GM21717 (cell line): ENCODE measurements around the gene STOML3.
"Not testable (repeated sequence)": the region's sequence is repeated elsewhere in the genome, so short reads cannot be mapped to it uniquely, and the experiment has no call there.

Source experiments
- ATAC-seq: cut with Tn5 transposase; IDR thresholded peaks from one replicate; pipeline ENCODE4 v1.9.1; 2021; ENCODE audit warnings: mild to moderate bottlenecking, moderate library complexity; ENCODE audit not compliant: unreplicated experiment

Gene STOML3

GRCh38 chr13:38990693-38991092, at the start of gene STOML3:
Gene STOML3 (minus strand): TSS chr13:38990831. CDS start chr13:38990721, 110 bp downstream.
- no peak for ATAC-seq

- ATAC-seq = no peak
Observed at GRCh38 chr13:39040206-39040605, 49.6 kb upstream of the STOML3 start.

- no peak for ATAC-seq
Observed at GRCh38 chr13:39039041-39039440, 48.4 kb upstream of the STOML3 start.

- peak; percentile 42 for ATAC-seq
Observed at GRCh38 chr13:39038569-39039030, 48.0 kb upstream of the STOML3 start.

- ATAC-seq = peak; percentile 71
Observed at GRCh38 chr13:39037880-39038568, 47.4 kb upstream of the STOML3 start, which contains the start of the genes NHLRC3 and PROSER1. Gene NHLRC3 (plus strand): TSS chr13:39038456. CDS start chr13:39038640, 184 bp downstream. Gene PROSER1 (minus strand): TSS chr13:39038089. CDS start chr13:39037242, 847 bp downstream.

GRCh38 chr13:39037410-39037879, 46.8 kb upstream of the STOML3 start:
- ATAC-seq = peak; percentile 25

GRCh38 chr13:39036212-39036611, 45.6 kb upstream of the STOML3 start:
- ATAC-seq = no peak

GRCh38 chr13:39035799-39036198, 45.2 kb upstream of the STOML3 start:
- no peak for ATAC-seq

GRCh38 chr13:39035204-39035603, 44.6 kb upstream of the STOML3 start:
- no peak for ATAC-seq

- ATAC-seq = no peak
Observed at GRCh38 chr13:39034085-39034484, 43.5 kb upstream of the STOML3 start.

- no peak for ATAC-seq
Observed at GRCh38 chr13:39032150-39032549, 41.5 kb upstream of the STOML3 start.

- ATAC-seq = no peak
Observed at GRCh38 chr13:39025433-39025839, 34.8 kb upstream of the STOML3 start.

- no peak for ATAC-seq
Observed at GRCh38 chr13:39023761-39024160, 33.1 kb upstream of the STOML3 start.

- no peak for ATAC-seq
Observed at GRCh38 chr13:39023316-39023715, 32.7 kb upstream of the STOML3 start.

GRCh38 chr13:39020853-39021462, 30.3 kb upstream of the STOML3 start:
- ATAC-seq = no peak

- ATAC-seq = peak; percentile 75
Observed at GRCh38 chr13:39016787-39017186, 26.2 kb upstream of the STOML3 start.

- peak; percentile 97 for ATAC-seq
Observed at GRCh38 chr13:39016087-39016486, 25.5 kb upstream of the STOML3 start.

- ATAC-seq = no peak
Observed at GRCh38 chr13:39013462-39013861, 22.8 kb upstream of the STOML3 start.

- no peak for ATAC-seq
Observed at GRCh38 chr13:39012608-39013007, 22.0 kb upstream of the STOML3 start.

- ATAC-seq = not testable (repeated sequence)
Observed at GRCh38 chr13:39006371-39007111, 15.9 kb upstream of the STOML3 start.

- no peak for ATAC-seq
Observed at GRCh38 chr13:38998739-38999138, 8.1 kb upstream of the STOML3 start.
